Inflammatory macrophage treated with lipopolysaccharide for 1 hour (primary cell): ENCODE results near the gene HAGHL.
A peak's percentile ranks its signal among the peaks of the same experiment; 100 is the strongest.

Experiments used
- DNase-seq, 2 donors: peaks; one replicate each; pipeline ENCODE4 v3.0.0-alpha.2; 2020 to 2022

HAGHL gene

DNA sequence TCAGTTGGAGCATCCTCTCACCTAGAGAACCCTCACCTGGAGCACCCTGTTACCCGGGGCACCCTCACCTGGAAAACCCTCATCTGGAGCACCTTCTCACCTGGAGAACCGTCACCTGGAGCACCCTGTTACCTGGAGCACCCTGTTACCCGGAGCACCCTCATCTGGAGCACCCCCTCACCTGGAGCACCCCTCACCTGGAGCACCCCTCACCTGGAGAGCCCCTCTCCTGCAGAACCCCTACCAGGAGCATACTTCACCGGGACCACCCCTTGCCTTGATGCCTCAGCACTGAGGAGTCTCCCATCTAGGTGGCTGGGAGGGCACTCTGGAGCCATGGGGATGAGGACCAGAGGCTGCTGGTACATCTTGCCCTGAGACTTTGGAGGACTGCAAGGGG lies 17.9 kb upstream of the HAGHL start:
- no peak for DNase-seq

DNA sequence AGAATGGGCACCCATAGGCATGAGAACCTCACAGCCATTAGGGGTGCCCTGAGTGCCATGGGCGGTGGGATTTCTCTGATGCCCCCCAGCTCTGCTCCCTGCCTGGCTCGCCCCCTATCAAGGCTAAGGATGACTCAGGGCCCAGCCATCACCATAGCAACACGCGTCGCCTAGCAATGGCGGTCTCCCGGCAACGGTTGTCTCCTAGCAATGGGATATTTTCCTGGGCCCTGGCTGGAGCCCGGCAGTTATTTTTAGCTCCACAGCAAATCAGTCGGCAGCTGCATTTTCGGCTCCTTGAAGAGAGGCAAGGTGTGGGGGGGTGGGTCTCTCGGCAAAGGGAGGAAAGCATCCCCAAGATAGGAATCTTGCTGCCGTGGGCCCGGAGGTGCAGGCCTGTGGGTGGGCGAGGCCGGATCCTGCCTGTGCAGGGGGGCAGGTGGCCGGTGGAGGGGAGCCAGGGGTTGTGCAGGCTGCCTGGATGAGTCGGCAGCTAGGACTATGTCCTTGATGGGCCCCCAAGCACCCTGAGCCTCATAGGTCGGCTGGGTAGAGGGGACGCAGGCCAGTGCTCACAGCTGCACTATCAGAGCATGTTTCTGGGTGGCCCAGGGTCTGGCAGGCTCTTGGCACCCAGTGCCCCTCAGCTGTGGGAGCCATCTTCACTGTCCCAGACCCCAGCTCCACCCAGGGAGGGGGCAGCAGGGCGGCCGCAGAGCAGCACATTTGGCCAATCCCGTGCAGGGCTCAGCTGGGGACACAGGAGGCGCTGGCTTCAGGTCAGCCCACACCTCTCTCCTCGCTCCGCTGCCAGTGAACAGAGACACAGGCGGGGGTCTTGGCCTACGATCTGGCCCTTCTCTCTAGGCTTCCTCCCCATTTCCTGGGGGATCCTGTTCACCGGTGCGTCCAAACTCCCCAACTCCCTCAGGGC lies 17.1 kb upstream of the HAGHL start:
- peak in 1 of 2 donors; percentile 18 for DNase-seq

GRCh38 chr16:710500-711075 lies 16.3 kb upstream of the HAGHL start:
- no peak for DNase-seq

DNA sequence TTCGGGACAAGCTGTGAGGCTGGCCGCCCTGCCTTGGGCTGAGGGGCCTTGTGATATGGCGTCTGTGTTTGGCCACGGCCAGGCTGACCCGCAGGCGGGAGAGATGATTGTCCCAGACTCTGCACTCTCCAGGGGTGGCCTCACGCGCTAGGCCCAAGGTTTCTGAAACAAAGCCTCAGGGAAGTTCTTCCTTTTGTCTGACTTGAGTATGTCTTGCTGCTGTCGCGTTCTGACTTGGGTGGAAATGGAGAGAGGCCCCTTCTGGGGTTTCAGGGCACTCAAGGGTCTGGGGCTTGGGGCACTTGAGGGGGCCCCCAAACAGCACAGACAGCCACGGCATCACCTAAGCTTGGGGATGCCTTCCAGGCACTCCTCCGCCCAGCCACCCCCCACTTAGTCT lies 15.8 kb upstream of the HAGHL start:
- DNase-seq = no peak

DNA sequence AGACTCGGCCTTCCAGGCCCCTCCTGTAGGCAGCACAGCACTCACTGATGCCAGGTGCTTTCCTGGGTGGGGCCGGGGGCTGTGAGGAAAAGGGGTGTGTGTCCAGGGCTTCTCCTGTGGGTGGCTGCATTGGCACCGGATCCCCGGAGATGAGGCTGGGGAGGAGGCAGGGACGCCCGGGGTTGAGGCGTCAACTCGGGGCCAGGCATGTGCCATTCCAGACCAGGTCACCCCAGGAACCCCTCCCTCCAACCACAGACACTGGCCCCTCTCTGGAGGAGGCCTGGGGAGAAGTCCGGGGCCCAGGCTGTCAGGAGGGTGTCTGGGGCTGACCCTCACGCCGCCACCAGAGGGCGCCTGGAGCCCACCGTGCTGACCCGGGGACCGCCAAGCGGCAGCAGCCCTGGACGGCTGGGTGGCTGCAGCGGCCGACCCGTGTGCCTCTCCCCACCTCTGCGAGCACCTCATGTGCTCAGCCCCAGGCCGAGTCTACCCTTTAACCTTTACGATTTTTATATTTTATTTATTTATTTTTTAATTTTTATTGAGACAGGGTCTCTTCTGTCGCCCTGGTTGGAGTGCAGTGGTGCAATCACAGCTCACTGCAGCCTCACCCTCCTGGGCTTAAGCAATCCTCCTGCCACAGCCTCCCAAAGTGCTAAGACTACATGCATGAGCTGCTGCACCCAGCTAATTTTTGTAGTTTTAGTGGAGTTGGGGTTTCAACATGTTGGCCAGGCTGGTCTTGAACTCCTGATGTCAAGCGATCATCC lies 15.2 kb upstream of the HAGHL start:
- peak; percentile 41 to 84 for DNase-seq

GRCh38 chr16:712740-713250 lies 14.1 kb upstream of the HAGHL start:
- peak; percentile 43 to 56 for DNase-seq

DNA sequence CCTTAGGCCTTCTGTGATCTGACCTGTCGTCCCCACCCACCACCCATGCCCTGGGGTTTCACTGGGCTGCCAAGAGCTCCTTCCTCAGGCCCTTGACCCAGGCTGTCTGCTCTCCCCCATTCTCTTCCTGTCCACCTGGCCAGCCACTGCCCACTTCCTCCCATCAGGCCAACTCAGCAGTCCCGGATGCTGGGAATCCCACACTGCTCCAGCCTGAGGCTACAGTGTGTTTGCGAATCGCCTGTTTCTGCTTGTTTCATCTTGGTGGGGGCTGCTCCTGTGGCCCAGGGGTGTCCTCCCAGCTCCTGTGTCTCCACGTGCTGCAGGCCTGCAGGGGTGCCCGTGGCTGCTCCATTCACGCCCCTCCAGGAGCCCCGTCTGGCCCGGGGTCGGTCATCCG lies 12.8 kb upstream of the HAGHL start:
- DNase-seq = no peak

- DNase-seq = peak; percentile 69 to 87
Observed at GRCh38 chr16:714558-715476, 12.1 kb upstream of the HAGHL start, which contains the start of gene METRN. Gene METRN, plus strand, starts transcription at chr16:715118. Its CDS starts 172 bp downstream, at chr16:715290.

GRCh38 chr16:715477-716199 lies 11.3 kb upstream of the HAGHL start:
- DNase-seq = no peak

GRCh38 chr16:716200-716568 lies 10.7 kb upstream of the HAGHL start:
- no peak for DNase-seq

DNA sequence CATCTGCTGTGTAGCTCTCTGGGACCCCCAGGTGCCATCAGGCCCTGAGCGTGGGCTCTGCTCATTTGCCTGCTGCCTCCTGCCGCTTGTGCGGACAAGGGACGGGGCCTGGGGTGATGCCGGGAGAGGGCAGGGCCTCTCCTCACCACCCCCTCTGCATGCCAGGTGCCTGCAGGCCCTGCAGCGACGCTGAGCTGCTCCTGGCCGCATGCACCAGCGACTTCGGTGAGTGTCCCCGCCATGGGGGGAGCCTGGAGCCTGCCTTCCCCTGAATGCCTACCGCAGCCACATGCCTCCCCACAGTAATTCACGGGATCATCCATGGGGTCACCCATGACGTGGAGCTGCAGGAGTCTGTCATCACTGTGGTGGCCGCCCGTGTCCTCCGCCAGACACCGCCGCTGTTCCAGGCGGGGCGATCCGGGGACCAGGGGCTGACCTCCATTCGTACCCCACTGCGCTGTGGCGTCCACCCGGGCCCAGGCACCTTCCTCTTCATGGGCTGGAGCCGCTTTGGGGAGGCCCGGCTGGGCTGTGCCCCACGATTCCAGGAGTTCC lies 10.1 kb upstream of the HAGHL start:
- DNase-seq = no peak

DNA sequence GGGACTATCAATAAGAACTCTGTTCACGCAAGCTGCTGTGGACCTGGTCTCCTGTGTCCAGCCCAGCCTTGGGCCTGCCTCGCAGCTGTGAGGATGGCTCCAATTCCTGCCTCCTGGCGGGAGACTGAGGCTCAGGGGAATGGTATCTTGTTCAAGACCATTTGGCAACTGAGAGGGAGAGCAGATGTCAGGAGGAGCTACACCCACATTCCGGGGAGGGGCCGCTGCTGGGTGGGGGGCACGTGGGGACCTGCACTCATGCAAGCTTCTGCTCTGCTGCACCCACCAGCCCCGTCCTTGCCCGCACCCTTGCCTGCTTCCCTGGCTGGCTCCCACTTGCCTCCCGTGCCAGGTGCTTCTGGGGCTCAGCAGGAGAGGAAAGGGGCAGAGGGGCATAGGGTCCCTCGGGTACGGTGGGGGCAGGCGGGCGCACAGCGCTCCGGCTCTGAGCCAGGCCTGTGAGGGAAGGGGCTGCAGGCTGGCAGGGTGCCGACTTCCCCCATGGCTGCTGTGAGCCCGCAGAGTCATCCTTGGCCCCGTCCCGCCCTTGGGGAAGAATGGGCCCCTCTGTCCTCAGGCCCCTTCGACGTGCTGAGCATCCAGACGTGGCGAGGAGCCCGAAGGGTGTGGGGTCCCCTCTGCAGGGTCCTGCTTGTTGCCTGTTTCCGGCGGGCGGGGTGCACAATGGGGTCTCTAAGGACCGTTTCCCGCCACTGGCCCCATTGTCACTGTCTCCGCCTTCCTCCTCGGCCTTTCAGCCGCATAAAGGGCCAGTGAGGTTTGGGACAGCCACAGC lies 9.3 kb upstream of the HAGHL start:
- no peak for DNase-seq

- DNase-seq = no peak
Observed at GRCh38 chr16:718389-718788, 8.5 kb upstream of the HAGHL start.

DNA sequence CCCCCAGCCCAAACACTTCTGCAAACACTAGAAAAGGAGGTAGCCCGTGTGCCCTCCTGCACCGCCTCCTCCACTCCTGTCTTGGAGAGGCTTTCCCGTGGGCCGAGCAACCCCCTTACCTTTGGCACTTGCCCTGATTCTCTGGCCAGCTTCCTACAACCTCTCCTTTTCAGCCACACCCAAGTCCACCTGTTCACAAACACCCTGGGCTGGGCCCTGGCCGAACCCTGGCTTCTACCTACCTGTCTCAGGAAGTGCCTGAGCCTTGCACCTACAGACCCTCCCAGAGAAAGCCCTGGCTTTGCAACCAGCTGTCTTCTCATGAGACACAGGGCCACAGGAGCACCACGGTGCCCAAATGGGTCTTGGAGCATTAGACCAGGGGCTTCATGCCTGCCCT lies 8.0 kb upstream of the HAGHL start:
- DNase-seq = no peak

DNA sequence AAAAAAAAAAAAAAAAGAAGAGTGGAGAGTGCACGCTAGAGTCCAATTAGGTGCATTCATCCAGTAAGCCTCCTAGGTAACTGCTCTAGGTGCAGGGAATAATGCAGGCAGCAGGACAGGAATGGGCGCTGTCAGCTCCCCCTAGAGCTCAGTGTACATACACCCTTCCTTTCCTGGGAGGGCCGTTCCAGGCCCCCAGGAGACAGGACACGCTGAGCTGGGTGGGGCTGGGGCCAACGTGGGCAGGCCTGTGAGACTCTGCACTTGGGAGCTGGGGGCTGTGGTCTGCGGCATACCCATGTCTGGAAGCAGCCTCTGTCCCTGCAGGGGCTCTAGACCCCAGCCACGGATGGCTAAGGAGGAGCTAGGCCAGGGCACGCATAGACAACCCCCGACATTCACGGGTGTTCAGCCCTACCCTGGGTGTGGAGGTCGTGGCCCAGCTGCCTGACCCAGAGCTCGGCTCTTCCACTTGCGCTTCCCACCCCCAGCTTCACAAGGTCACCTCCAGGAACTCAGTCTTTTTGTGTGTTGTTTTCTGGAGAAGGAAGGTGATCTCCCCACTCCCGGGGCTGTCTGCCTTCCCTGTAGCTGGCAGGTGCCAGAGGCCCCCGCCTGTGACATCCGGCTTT lies 7.0 kb upstream of the HAGHL start:
- no peak for DNase-seq

- DNase-seq = peak in 1 of 2 donors; percentile 23
Observed at GRCh38 chr16:720447-720989, 6.4 kb upstream of the HAGHL start.

DNA sequence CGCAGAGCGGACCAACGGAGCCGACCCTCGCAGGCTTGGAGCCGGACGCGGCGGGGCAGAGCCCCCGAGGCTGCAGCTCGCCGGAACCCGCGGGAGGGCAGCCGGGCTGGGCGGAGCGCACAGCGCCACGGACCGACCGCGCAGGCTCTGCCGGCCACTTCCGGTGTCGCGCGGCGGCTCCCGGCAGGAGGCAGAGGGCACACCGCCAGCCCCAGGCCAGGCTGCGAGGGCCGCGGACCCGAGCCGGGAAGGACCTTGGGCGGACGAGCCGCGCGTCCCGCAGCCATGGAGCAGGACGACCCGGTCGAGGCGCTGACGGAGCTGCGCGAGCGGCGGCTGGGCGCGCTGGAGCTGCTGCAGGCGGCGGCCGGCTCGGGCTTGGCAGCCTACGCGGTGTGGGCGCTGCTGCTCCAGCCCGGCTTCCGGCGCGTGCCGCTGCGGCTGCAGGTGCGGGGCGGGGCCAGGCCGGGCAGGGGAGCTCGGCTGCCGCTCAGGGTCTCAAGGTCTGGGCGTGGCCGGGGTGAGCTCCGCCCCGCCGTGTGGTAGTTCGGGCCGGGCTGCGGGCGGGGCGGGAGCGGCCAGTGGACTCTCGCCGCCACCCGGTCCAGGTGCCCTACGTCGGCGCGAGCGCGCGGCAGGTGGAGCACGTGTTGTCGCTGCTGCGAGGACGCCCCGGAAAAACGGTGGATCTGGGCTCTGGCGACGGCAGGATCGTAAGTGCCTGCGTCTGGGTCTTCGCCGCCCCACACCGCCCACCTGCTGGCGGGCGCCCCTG lies 5.7 kb upstream of the HAGHL start, which contains the start of gene ANTKMT:
Gene ANTKMT, plus strand, starts transcription at position 157 of the 775 bp plus-strand sequence. Its CDS starts 129 bp downstream, at position 286.
- peak; percentile 52 to 62 for DNase-seq

DNA sequence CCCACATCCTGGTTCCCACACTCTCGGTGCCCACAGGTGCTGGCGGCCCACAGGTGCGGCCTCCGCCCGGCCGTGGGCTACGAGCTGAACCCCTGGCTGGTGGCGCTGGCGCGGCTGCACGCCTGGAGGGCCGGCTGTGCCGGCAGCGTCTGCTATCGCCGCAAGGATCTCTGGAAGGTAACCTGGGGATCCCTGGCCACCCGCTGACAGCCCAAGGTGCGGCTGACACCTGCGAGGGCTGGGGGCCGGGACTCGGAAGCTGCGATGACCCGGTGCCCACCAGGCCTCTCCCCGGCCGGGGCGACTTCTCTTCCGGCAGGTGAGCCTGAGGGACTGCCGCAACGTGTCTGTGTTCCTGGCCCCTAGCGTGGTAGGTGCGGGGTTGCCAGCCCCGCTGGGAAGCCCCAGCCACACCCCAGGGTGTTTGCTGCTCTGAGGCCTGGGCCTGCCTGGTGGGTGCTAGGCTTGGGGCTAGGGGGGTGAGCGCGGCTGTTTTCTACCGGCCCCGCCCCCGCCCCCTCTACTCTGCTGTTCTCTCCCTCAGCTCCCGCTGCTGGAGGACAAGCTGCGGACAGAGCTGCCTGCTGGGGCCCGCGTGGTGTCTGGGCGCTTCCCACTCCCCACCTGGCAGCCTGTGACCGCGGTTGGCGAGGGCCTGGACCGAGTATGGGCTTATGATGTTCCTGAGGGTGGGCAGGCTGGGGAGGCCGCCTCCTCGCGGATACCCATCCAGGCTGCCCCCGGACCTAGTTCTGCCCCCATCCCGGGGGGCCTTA lies 5.0 kb upstream of the HAGHL start:
- DNase-seq = no peak
